Measurements from ENCODE around the gene TCL1A.

- TF ChIP-seq EZH2 (IDR thresholded peaks at IDR 0.05; ENCODE audit: low read length) = no peak
- TF ChIP-seq, protein P1, sequence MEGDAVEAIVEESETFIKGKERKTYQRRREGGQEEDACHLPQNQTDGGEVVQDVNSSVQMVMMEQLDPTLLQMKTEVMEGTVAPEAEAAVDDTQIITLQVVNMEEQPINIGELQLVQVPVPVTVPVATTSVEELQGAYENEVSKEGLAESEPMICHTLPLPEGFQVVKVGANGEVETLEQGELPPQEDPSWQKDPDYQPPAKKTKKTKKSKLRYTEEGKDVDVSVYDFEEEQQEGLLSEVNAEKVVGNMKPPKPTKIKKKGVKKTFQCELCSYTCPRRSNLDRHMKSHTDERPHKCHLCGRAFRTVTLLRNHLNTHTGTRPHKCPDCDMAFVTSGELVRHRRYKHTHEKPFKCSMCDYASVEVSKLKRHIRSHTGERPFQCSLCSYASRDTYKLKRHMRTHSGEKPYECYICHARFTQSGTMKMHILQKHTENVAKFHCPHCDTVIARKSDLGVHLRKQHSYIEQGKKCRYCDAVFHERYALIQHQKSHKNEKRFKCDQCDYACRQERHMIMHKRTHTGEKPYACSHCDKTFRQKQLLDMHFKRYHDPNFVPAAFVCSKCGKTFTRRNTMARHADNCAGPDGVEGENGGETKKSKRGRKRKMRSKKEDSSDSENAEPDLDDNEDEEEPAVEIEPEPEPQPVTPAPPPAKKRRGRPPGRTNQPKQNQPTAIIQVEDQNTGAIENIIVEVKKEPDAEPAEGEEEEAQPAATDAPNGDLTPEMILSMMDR (optimal IDR thresholded peaks at IDR 0.05 in 1 of 3, IDR thresholded peaks at IDR 0.05 in 1 of 3, conservative IDR thresholded peaks at IDR 0.05 in 1 of 3; ENCODE audit: extremely low read depth in 1 of 3, insufficient read depth in 2 of 3, low read length in 3 of 3) = no peak
Observed at GRCh38 chr14:95759941-95760340, 46.0 kb upstream of the TCL1A start.

Measured in keratinocyte (primary cell).